Nephron progenitor cell (in vitro differentiated cells): ENCODE results near the gene ZFP36L2.
"Not testable (repeated sequence)": the region's sequence is repeated elsewhere in the genome, so short reads cannot be mapped to it uniquely, and the experiment has no call there.

Source experiments
- DNase-seq: peaks from one replicate; pipeline ENCODE4 v3.0.0; 2021
- H3K27ac Mint-ChIP-seq: 2 replicates; pipeline ENCODE4 v1.8.0; 2021; ENCODE audit warnings: mild to moderate bottlenecking, moderate library complexity, mixed read lengths
- H3K27me3 Mint-ChIP-seq: 2 replicates; pipeline ENCODE4 v1.8.0; 2021; ENCODE audit warnings: mild to moderate bottlenecking, low read depth, mixed read lengths; ENCODE audit not compliant: poor library complexity
- H3K36me3 Mint-ChIP-seq: 2 replicates; pipeline ENCODE4 v1.8.0; 2021; ENCODE audit warnings: low read depth, mixed read lengths
- H3K4me1 Mint-ChIP-seq: 2 replicates; pipeline ENCODE4 v1.8.0; 2021; ENCODE audit warnings: mixed read lengths
- H3K4me3 Mint-ChIP-seq: 2 replicates; pipeline ENCODE4 v1.8.0; 2021; ENCODE audit warnings: mild to moderate bottlenecking, moderate library complexity, mixed read lengths
- H3K9me3 Mint-ChIP-seq: 2 replicates; pipeline ENCODE4 v1.8.0; 2021; ENCODE audit warnings: mild to moderate bottlenecking, moderate library complexity, mixed read lengths
- TF ChIP-seq, protein P1 (sequence below): fragments of 200-600 bp; sonication (generic); IDR thresholded peaks from 2 replicates; pipeline ENCODE4 v1.5.0; 2021; ENCODE audit warnings: antibody characterized with exemption

ZFP36L2 gene

GRCh38 chr2:43192744-43193651 is 33.4 kb downstream of the ZFP36L2 start:
- DNase-seq: no peak
- Mint-ChIP-seq H3K36me3 (no peaks in the 10 kb centered on the region), H3K4me1 (peaks cover 62% of the 10 kb centered on the region), H3K27ac (peak overlapping the region; percentile 77), H3K4me3 (no peak overlapping the region), H3K9me3 (no peaks in the 10 kb centered on the region), H3K27me3 (peaks cover 4% of the 10 kb centered on the region)
- TF ChIP-seq, protein P1, sequence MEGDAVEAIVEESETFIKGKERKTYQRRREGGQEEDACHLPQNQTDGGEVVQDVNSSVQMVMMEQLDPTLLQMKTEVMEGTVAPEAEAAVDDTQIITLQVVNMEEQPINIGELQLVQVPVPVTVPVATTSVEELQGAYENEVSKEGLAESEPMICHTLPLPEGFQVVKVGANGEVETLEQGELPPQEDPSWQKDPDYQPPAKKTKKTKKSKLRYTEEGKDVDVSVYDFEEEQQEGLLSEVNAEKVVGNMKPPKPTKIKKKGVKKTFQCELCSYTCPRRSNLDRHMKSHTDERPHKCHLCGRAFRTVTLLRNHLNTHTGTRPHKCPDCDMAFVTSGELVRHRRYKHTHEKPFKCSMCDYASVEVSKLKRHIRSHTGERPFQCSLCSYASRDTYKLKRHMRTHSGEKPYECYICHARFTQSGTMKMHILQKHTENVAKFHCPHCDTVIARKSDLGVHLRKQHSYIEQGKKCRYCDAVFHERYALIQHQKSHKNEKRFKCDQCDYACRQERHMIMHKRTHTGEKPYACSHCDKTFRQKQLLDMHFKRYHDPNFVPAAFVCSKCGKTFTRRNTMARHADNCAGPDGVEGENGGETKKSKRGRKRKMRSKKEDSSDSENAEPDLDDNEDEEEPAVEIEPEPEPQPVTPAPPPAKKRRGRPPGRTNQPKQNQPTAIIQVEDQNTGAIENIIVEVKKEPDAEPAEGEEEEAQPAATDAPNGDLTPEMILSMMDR: no peak

DNA sequence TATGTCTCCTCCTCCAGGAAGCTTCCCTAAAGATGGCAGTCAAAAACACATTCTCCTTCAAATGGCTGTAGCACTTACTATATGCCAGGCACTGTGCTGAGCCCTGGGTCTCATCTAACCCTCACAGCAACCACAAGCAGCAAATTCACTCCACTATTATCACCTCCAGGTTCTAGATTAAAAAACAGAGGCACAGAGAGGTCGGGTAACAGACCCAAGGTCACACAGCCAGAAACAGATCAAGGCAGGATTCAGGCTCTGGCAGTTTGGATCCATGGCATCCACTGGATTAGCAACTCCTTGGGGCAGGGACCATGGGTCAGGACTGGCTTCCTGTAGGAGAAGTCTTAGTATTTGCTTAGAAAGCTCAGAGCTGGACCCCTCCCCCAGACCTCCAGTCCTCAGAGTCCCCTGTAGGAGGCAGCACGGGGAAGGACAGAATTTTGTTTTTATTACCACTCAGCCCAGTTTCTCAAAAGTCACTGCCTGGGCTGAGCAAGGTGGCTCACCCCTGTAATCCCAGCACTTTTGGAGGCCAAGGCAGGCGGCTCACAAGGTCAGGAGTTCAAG is 34.4 kb downstream of the ZFP36L2 start:
- Mint-ChIP-seq H3K4me3 (no peak overlapping the region), H3K27ac (peak overlapping the region; percentile 61), H3K27me3 (peaks cover 8% of the 10 kb centered on the region), H3K4me1 (peaks cover 64% of the 10 kb centered on the region), H3K9me3 (no peaks in the 10 kb centered on the region), H3K36me3 (no peaks in the 10 kb centered on the region)
- no peak for DNase-seq
- TF ChIP-seq, protein P1: no peak

GRCh38 chr2:43190311-43191052 is 35.9 kb downstream of the ZFP36L2 start:
- DNase-seq: no peak
- Mint-ChIP-seq H3K9me3 (no peaks in the 10 kb centered on the region), H3K27me3 (peaks cover 5% of the 10 kb centered on the region), H3K4me1 (peaks cover 66% of the 10 kb centered on the region), H3K27ac (no peak overlapping the region), H3K36me3 (no peaks in the 10 kb centered on the region), H3K4me3 (no peak overlapping the region)
- TF ChIP-seq, protein P1: no peak

DNA sequence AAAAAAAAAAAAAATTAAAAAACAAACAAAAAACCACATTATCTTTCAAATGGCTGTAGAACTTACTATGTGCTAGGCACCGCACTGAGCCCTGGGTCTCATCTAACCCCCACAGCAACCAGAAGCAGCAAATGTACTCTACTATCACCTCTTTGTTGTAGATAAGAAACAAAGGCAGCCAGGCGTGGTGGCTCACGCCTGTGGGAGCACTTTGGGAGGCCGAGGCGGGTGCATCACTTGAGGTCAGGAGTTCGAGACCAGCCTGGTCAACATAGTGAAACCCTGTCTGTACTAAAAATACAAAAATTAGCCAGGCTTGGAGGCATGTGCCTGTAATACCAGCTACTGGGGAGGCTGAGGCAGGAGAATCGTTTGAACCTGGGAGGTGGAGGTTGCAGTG is 36.5 kb downstream of the ZFP36L2 start:
- H3K27ac Mint-ChIP-seq, H3K27me3 Mint-ChIP-seq, DNase-seq, H3K36me3 Mint-ChIP-seq, H3K9me3 Mint-ChIP-seq, H3K4me3 Mint-ChIP-seq: not testable (repeated sequence)
- peaks cover 66% of the 10 kb centered on the region for H3K4me1 Mint-ChIP-seq

GRCh38 chr2:43188561-43189386 is 37.6 kb downstream of the ZFP36L2 start:
- H3K9me3 Mint-ChIP-seq: no peaks in the 10 kb centered on the region
- no peak overlapping the region for H3K4me3 Mint-ChIP-seq
- H3K36me3 Mint-ChIP-seq: no peaks in the 10 kb centered on the region
- H3K27me3 Mint-ChIP-seq: peaks cover 4% of the 10 kb centered on the region
- H3K4me1 Mint-ChIP-seq: peaks cover 65% of the 10 kb centered on the region
- H3K27ac Mint-ChIP-seq: no peak overlapping the region
- TF ChIP-seq, protein P1: no peak
- no peak for DNase-seq
